H1 (cell line): ENCODE results near the gene PLD6. TPM values are rescaled to one million over a fixed set of nuclear protein-coding genes. Genes with fewer than 3 reads are reported as not detected.

Experiments
- ATF2 ChIP-seq: IDR thresholded peaks from 2 replicates; pipeline ENCODE4 v1.6.1; 2012; ENCODE audit warnings: low read length, inconsistent platforms
- HDAC6 ChIP-seq: IDR thresholded peaks from one replicate; pipeline ENCODE4 v1.7.1; 2012; ENCODE audit warnings: low read depth, mild to moderate bottlenecking, inconsistent platforms, low read length, moderate library complexity
- RNF2 ChIP-seq: fragments of 200-900, 300-1000 bp; sonication (generic); IDR thresholded peaks from 2 replicates; pipeline ENCODE4 v1.7.1; 2016; ENCODE audit warnings: borderline replicate concordance, low read depth, mild to moderate bottlenecking, antibody characterized with exemption, low read length; ENCODE audit not compliant: poor library complexity, severe bottlenecking; ENCODE audit errors: missing control alignments
- SP4 ChIP-seq: IDR thresholded peaks from 2 replicates; pipeline ENCODE4 v1.6.1; 2012; ENCODE audit warnings: low read length, inconsistent platforms
- TAF1 ChIP-seq: IDR thresholded peaks from 2 replicates; pipeline ENCODE4 v1.6.1; 2011; ENCODE audit warnings: mild to moderate bottlenecking, low read depth, low read length
- polyA plus RNA-seq, 7 experiments: library from polyadenylated mRNA; depleted of rRNA in 3 of 7; stranded (reverse) in 5 of 7; unstranded in 2 of 7; fragments of >200 nt in 5 of 7; fragments of 200-250 nt in 2 of 7; gene quantifications; 1 replicate in 5 of 7; 2 replicates in 1 of 7; 4 replicates in 1 of 7; pipeline versions ENCODE4 v1.2.1 to v1.2.3, GENCODE V29; 2011 to 2013; ENCODE audit warnings: missing spikeins in 2 of 7, mixed read lengths in 2 of 7
- total RNA-seq: library from RNA; stranded (reverse); fragmentation: NEBNext Ultra II Directional; extraction: Animal tissue kit (Norgen Biotek cat#: 25700); gene quantifications from 2 replicates; pipeline ENCODE4 v1.2.1, GENCODE V29; 2021

Gene PLD6
- total and polyA plus RNA-seq, 2 of the 8 experiments (the other 6 are each of a cell fraction or from before 2014, with no cell fraction given) = 0.20 to 0.22 TPM

- TF ChIP-seq ATF2 (no peak), SP4 (no peak), RNF2 (no peak), HDAC6 (no peak), TAF1 (no peak)
- TF ChIP-seq, all 59 proteins: peak for 0
These were observed 42.0 kb downstream of the PLD6 start (continued) for GRCh38 chr17:17164156-17164555.
